Ishikawa (cell line): ENCODE measurements around the gene HARS1.

Experiments used
- CEBPB ChIP-seq: IDR thresholded peaks from 2 replicates; pipeline ENCODE4 v1.6.1; 2012
- CREB1 ChIP-seq: IDR thresholded peaks from 2 replicates; pipeline ENCODE4 v1.6.1; 2012; ENCODE audit warnings: low read depth
- EGR1 ChIP-seq: IDR thresholded peaks from 2 replicates; pipeline ENCODE4 v1.6.1; 2012
- EP300 ChIP-seq: IDR thresholded peaks from 2 replicates; pipeline ENCODE4 v1.6.1; 2012; ENCODE audit warnings: borderline replicate concordance
- FOXM1 ChIP-seq: IDR thresholded peaks from 2 replicates; pipeline ENCODE4 v1.6.1; 2012; ENCODE audit warnings: low read depth, borderline replicate concordance
- NFIC ChIP-seq: IDR thresholded peaks from 2 replicates; pipeline ENCODE4 v1.6.1; 2012
- RAD21 ChIP-seq: IDR thresholded peaks from 2 replicates; pipeline ENCODE4 v1.6.1; 2012; ENCODE audit warnings: low read depth
- REST ChIP-seq: IDR thresholded peaks from 2 replicates; pipeline ENCODE4 v1.6.1; 2012; ENCODE audit warnings: low read depth, mild to moderate bottlenecking
- TEAD4 ChIP-seq: IDR thresholded peaks from 2 replicates; pipeline ENCODE4 v1.6.1; 2012
- TF ChIP-seq, protein P1 (sequence below): IDR thresholded peaks from 2 replicates; pipeline ENCODE4 v1.6.1; 2012

- TF ChIP-seq CEBPB: no peak
- no peak for TF ChIP-seq EGR1
- no peak for TF ChIP-seq REST
- no peak for TF ChIP-seq RAD21
- TF ChIP-seq TEAD4: no peak
- TF ChIP-seq EP300: no peak
- TF ChIP-seq NFIC: no peak
- no peak for TF ChIP-seq FOXM1
- no peak for TF ChIP-seq CREB1
- TF ChIP-seq, protein P1, sequence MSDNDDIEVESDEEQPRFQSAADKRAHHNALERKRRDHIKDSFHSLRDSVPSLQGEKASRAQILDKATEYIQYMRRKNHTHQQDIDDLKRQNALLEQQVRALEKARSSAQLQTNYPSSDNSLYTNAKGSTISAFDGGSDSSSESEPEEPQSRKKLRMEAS: no peak
Observed at GRCh38 chr5:140627972-140628371, 63.2 kb downstream of the HARS1 start.
